WERI-Rb-1 (cell line): ENCODE results near the gene RRAS.

ENCODE experiments used
- DNase-seq: peaks from one replicate; pipeline ENCODE4 v3.0.0-alpha.2; 2020
- H3K27ac ChIP-seq: fragments of 250-450 bp; sonication (Bioruptor Pico); 2 replicates; pipeline ENCODE4 v1.5.1; 2020; ENCODE audit warnings: mild to moderate bottlenecking, moderate library complexity
- H3K27me3 ChIP-seq: fragments of 250-450 bp; sonication (Bioruptor Pico); 2 replicates; pipeline ENCODE4 v1.5.1; 2021; ENCODE audit warnings: mild to moderate bottlenecking, low read depth, moderate library complexity; ENCODE audit not compliant: insufficient read depth, severe bottlenecking
- H3K36me3 ChIP-seq: fragments of 250-450 bp; sonication (Bioruptor Pico); 2 replicates; pipeline ENCODE4 v1.5.1; 2020; ENCODE audit warnings: mild to moderate bottlenecking, moderate library complexity
- H3K4me3 ChIP-seq: 2 replicates; pipeline ENCODE4 v1.5.1; 2011; ENCODE audit warnings: low read depth, mild to moderate bottlenecking, control low read depth, low read length
- H3K9me3 ChIP-seq: fragments of 250-450 bp; sonication (Bioruptor Pico); 2 replicates; pipeline ENCODE4 v1.5.1; 2021; ENCODE audit warnings: mild to moderate bottlenecking, moderate library complexity; ENCODE audit not compliant: severe bottlenecking
- CTCF ChIP-seq: IDR thresholded peaks from 2 replicates; pipeline ENCODE4 v1.5.1; 2011; ENCODE audit warnings: low read depth, mild to moderate bottlenecking, control low read depth, inconsistent platforms, low read length

Gene RRAS

GRCh38 chr19:49658566-49659442, 18.9 kb upstream of the RRAS start:
- H3K27me3 ChIP-seq, result no peaks in the 10 kb centered on the region
- H3K36me3 ChIP-seq, result peaks cover 87% of the 10 kb centered on the region
- H3K9me3 ChIP-seq, result no peaks in the 10 kb centered on the region
- H3K27ac ChIP-seq, result no peak overlapping the region
- no peak overlapping the region for H3K4me3 ChIP-seq
- DNase-seq, result no peak
- TF ChIP-seq CTCF, result no peak

GRCh38 chr19:49658139-49658517, 18.2 kb upstream of the RRAS start:
- no peak for DNase-seq
- Histone ChIP-seq H3K27me3 (no peaks in the 10 kb centered on the region), H3K9me3 (no peaks in the 10 kb centered on the region), H3K36me3 (peaks cover 92% of the 10 kb centered on the region), H3K27ac (no peak overlapping the region), H3K4me3 (no peak overlapping the region)
- no peak for TF ChIP-seq CTCF

- DNase-seq, result no peak
- H3K36me3 ChIP-seq, result peaks cover 92% of the 10 kb centered on the region
- H3K27ac ChIP-seq, result no peak overlapping the region
- TF ChIP-seq CTCF, result no peak
- H3K4me3 ChIP-seq, result no peak overlapping the region
- H3K27me3 ChIP-seq, result no peaks in the 10 kb centered on the region
- H3K9me3 ChIP-seq, result no peaks in the 10 kb centered on the region
Observed at GRCh38 chr19:49657493-49658138, 17.7 kb upstream of the RRAS start.

GRCh38 chr19:49656456-49657109, 16.6 kb upstream of the RRAS start:
- peaks cover 86% of the 10 kb centered on the region for H3K36me3 ChIP-seq
- no peak overlapping the region for H3K4me3 ChIP-seq
- no peak for DNase-seq
- H3K27me3 ChIP-seq, result no peaks in the 10 kb centered on the region
- no peaks in the 10 kb centered on the region for H3K9me3 ChIP-seq
- no peak overlapping the region for H3K27ac ChIP-seq
- TF ChIP-seq CTCF, result no peak

- H3K4me3 ChIP-seq, result no peak overlapping the region
- H3K9me3 ChIP-seq, result no peaks in the 10 kb centered on the region
- peaks cover 79% of the 10 kb centered on the region for H3K36me3 ChIP-seq
- no peak for TF ChIP-seq CTCF
- no peaks in the 10 kb centered on the region for H3K27me3 ChIP-seq
- DNase-seq, result no peak
- H3K27ac ChIP-seq, result no peak overlapping the region
Observed at GRCh38 chr19:49655570-49656455, 15.9 kb upstream of the RRAS start.
